ELR (cell line): ENCODE results near the gene NAPG.
"Not testable (repeated sequence)": the region's sequence is repeated elsewhere in the genome, so short reads cannot be mapped to it uniquely, and the experiment has no call there.

Experiments
- DNase-seq: peaks from one replicate; pipeline ENCODE4 v3.0.0-alpha.2; 2015; ENCODE audit warnings: low read depth

The NAPG gene

GRCh38 chr18:10546557-10547300 lies 20.9 kb downstream of the NAPG start:
- no peak for DNase-seq

DNA sequence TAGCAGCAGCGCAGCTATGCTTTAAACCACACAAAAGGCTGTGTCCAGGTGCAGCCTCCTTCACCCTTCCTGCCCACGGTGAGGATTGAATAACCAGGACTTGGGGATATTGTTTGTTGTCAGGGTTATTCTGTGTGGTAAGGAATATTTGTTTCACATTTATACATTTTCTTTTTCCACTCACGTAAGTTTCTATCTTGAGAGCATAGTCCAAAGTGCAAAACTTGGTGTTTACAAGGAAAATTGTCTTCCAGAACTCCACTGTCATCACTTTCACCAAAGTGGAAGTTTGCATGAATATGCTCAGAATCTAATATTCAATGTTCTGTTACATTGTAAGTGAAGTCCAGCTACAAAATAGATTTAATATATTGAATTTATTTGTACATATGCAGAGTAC lies 26.4 kb downstream of the NAPG start:
- DNase-seq: no peak

DNA sequence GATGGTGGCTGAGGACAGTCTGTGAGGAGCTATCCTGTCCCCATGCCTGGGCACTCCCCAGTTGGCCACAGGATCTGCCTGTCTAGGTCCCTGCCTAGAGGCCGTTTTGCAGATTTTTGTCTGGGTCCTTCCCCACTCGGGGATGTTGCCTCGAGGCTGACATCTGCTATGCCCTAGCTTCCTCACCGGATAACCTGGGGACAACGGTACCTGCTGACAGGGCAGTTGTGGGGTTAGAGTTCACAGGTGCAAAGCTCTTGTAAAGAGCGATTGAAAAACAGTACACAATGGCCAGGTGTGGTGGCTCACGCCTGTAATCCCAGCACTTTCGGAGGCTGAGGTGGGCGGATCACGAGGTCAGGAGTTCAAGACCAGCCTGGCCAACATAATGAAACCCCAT lies 30.4 kb downstream of the NAPG start:
- not testable (repeated sequence) for DNase-seq

- no peak for DNase-seq
These were observed 31.4 kb downstream of the NAPG start for GRCh38 chr18:10557085-10557677.

DNA sequence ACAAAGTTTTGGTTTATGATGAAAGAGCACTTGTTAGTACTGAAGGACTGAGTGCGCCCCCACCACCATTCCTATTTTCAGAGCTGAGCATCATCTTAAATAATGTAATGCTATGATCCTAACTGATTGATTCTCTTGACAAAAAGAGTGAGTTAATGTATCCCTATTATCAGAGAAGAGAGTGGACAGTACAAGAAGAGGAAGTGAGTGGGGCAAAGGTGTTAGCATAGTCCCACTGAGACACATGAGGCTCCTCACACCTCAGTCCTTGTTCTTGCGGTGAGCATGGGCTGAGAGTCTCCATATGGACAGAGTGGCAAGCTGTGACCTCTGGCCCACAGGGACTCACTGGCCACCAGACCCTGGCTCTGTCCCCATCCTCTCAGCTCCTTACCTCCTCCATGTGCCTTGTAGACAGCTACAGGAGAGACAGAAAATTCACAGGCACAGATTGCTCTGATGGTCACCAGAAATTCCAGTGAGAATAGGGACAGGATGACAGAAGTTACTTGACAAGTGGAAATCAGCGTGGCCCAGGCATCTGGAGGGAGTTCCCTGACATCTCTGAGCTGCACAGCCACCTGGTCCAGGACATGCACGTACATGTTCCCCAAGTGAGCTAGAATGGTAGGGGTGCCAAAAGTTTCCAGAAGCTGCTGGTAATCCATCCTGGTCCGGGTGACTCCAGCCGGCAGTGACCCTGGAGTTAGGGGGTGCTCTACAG lies 32.6 kb downstream of the NAPG start:
- no peak for DNase-seq

- DNase-seq: no peak
These were observed 33.1 kb downstream of the NAPG start for GRCh38 chr18:10558967-10559298.

- peak; percentile 10 for DNase-seq
These were observed 34.0 kb downstream of the NAPG start for GRCh38 chr18:10559553-10560451.

DNA sequence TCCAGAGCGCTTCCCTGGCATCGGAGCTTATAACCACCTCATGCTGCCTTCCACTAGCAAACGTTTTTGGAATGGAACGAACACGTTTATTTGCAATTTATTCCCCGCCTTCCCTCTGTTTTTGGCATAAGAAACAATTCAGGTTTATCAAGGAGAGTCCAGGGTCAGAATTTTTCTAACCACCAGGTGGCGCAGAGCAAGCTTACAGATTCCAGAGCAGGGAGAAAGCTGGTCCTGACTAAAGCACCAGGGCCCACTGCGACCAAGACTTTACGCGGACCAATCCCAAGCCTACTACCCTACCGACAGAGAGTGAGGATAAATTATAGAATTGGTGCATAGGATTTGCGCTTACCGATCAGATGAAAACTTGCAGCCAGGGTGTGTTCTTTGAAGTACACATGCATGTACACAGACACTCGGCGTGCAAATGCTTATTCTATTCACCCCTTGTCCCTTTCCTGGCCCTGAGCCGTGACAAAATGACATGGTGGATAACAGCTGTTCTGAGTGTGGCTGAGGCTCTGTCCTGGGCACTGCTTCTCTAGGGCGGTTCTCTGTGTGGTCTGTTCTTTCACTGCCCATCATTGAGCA lies 34.7 kb downstream of the NAPG start:
- DNase-seq: peak; percentile 68

GRCh38 chr18:10562773-10563160 lies 36.9 kb downstream of the NAPG start:
- DNase-seq: no peak

DNA sequence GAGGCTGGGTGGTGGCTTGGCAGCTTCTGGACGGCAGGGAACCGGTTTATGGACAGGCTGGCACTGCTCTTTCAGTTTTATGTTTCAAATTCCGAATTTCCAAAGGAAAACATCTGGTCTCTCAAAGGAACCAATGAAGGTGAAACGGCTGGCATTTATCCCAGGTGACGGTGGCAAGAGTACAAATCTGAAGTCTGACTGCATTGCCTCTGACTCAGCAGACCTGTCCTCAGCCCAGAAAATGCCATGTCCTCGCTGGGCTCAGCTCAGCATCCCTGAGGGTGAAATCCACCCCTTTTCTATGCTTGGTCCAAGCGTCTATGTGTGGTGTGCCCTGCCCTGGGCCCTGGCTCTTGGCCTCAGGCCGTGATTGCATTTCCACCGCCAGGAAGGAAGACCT lies 38.1 kb downstream of the NAPG start:
- no peak for DNase-seq

DNA sequence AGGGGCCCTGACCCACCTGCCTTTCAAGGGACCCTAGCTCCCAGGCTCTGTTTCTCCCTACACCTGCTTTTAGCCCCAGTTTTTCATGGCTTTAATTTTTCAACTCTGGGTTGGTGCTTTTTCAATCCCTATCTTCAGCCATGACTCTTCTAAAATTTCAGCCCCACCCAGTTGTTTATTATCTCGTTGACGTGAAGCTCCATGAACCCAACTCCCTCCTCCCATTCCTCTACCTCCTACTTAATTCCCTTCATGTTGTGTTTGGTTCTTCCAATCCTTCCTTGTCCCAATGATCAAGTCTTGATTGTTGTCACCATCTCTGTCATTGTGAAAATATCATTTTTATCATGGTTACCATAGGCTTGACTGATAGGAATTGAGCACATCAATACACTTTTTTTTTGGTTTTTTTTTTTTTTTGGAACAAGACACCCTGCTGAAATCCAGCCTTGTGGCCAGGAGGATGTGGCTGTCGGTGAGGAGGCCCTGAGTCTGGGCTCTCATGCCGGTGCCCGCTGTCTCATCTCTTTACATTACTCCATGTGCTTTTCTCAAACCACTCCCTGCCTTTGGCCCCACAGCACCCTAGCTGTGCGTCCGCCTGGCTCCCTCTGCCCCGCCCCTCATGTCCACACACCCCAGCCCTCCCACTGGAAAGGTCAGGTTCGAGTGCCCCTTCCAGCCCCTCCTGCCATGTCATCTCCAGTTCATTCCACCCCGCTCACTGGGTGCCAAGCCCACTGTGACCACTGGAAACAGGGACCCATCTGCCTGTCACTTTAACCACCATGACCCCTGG lies 39.3 kb downstream of the NAPG start:
- DNase-seq: no peak

- DNase-seq: no peak
These were observed 40.0 kb downstream of the NAPG start for GRCh38 chr18:10565835-10566234.

- DNase-seq: no peak
These were observed 40.6 kb downstream of the NAPG start for GRCh38 chr18:10566390-10566789.

- not testable (repeated sequence) for DNase-seq
These were observed 44.1 kb downstream of the NAPG start for GRCh38 chr18:10569941-10570340.

- DNase-seq: no peak
These were observed 44.8 kb downstream of the NAPG start for GRCh38 chr18:10570622-10571021.

GRCh38 chr18:10571537-10571936 lies 45.7 kb downstream of the NAPG start:
- DNase-seq: no peak

- DNase-seq: not testable (repeated sequence)
These were observed 47.4 kb downstream of the NAPG start for GRCh38 chr18:10573261-10573660.

DNA sequence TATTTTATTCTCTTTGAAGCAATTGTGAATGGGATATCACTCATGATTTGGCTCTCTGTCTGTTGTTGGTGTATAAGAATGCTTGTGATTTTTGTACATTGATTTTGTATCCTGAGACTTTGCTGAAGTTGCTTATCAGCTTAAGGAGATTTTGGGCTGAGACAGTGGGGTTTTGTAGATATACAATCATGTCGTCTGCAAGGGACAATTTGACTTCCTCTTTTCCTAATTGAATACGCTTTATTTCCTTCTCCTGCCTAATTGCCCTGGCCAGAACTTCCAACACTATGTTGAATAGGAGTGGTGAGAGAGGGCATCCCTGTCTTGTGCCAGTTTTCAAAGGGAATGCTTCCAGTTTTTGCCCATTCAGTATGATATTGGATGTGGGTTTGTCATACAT lies 48.6 kb downstream of the NAPG start:
- DNase-seq: not testable (repeated sequence)

DNA sequence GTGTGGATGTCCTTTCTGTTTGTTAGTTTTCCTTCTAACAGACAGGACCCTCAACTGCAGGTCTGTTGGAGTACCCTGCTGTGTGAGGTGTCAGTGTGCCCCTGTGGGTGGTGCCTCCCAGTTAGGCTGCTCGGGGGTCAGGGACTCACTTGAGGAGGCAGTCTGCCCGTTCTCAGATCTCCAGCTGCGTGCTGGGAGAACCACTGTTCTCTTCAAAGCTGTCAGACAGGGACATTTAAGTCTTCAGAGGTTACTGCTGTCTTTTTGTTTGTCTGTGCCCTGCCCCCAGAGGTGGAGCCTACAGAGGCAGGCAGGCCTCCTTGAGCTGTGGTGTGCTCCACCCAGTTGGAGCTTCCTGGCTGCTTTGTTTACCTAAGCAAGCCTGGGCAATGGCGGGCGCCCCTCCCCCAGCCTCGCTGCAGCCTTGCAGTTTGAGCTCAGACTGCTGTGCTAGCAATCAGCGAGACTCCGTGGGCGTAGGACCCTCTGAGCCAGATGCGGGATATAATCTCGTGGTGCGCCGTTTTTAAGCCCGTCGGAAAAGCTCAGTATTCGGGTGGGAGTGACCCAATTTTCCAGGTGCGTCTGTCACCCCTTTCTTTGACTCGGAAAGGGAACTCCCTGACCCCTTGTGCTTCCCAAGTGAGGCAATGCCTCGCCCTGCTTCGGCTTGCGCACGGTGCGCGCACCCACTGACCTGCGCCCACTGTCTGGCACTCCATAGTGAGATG lies 52.2 kb downstream of the NAPG start:
- DNase-seq: not testable (repeated sequence)

DNA sequence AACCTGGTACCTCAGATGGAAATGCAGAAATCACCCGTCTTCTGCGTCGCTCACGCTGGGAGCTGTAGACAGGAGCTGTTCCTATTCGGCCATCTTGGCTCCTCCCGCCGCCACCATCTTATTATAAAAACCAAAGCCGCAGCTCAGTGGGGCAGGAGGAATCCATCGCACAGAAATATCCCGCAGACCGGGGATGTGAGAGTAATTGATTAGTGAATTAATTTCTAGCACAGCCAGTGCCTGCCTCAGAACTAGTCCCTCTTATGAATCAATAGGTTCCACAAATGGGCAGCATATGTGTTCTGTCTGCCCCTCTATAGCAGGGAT lies 52.7 kb downstream of the NAPG start:
- not testable (repeated sequence) for DNase-seq
